Panc1 (cell line): Measurements from ENCODE around the gene MYLK3. TPM values are rescaled to one million over a fixed set of nuclear protein-coding genes. Genes with fewer than 3 reads are reported as not detected.

ENCODE experiments used
- ATAC-seq: fragments of 200-7000 bp; cut with Tn5 transposase; 2 replicates; pipeline ENCODE4 v1.9.1; 2020; ENCODE audit warnings: mild to moderate bottlenecking, moderate library complexity
- BruUV-seq: library from RNA; stranded (reverse); fragments of 400-500 nt; replicated peaks from 2 replicates; lab custom pipeline; 2021; lab: Mats Ljungman, UMichigan
- CTCF ChIA-PET: fragments of 300-600 bp; sonication (Branson Sonifier 250); formaldehyde crosslinking; loops from one replicate; lab custom pipeline; 2022; ENCODE audit warnings: antibody characterized with exemption; lab: Charles Lee
- POLR2A ChIA-PET: fragments of 300-600 bp; sonication (Branson Sonifier 250); formaldehyde crosslinking; loops from one replicate; lab custom pipeline; 2022; ENCODE audit warnings: antibody characterized with exemption; lab: Charles Lee
- DNase-seq: peaks from one replicate; pipeline ENCODE4 v3.0.0-alpha.2; 2010; ENCODE audit warnings: low read depth, low spot score
- H3K27ac ChIP-seq: 2 replicates; pipeline ENCODE4 v1.5.1; 2011; ENCODE audit warnings: mild to moderate bottlenecking, low read length, inconsistent platforms
- H3K27me3 ChIP-seq: fragments of 200-500 bp; sonication (Bioruptor generic); 2 replicates; pipeline ENCODE4 v1.6.0; 2014; ENCODE audit warnings: low read length, inconsistent platforms; ENCODE audit not compliant: control insufficient read depth, insufficient read depth
- H3K36me3 ChIP-seq: fragments of 200-500 bp; sonication (Bioruptor generic); 2 replicates; pipeline ENCODE4 v1.5.1; 2014; ENCODE audit warnings: inconsistent platforms, mild to moderate bottlenecking, low read length, moderate library complexity; ENCODE audit not compliant: control insufficient read depth, insufficient read depth
- H3K4me1 ChIP-seq: 2 replicates; pipeline ENCODE4 v1.5.1; 2011; ENCODE audit warnings: inconsistent platforms, mild to moderate bottlenecking, low read length, moderate library complexity; ENCODE audit not compliant: control insufficient read depth, insufficient read depth
- H3K4me3 ChIP-seq, 2 experiments: 2 replicates each; pipeline ENCODE4 v1.5.1; 2011 to 2012; ENCODE audit warnings: low read depth in 2 of 2, low read length in 2 of 2, mild to moderate bottlenecking in 2 of 2, inconsistent platforms in 1 of 2, moderate library complexity in 1 of 2
- H3K9me3 ChIP-seq: fragments of 200-500 bp; sonication (Bioruptor generic); 2 replicates; pipeline ENCODE4 v1.5.1; 2014; ENCODE audit warnings: low read depth, mild to moderate bottlenecking, inconsistent platforms, low read length, moderate library complexity; ENCODE audit not compliant: control insufficient read depth, insufficient read depth
- CTCF ChIP-seq: fragments of 450-650 bp; IDR thresholded peaks from 2 replicates; pipeline ENCODE4 v1.5.1; 2017; ENCODE audit warnings: mild to moderate bottlenecking
- POLR2AphosphoS5 ChIP-seq: IDR thresholded peaks from 2 replicates; pipeline ENCODE4 v1.6.1; 2012; ENCODE audit warnings: mild to moderate bottlenecking, low read depth, low read length, moderate library complexity
- REST ChIP-seq, 2 experiments: IDR thresholded peaks; 2 replicates each; pipeline ENCODE4 v1.6.1; 2011 to 2012; ENCODE audit warnings: low read depth in 2 of 2, control low read depth in 1 of 2, low read length in 1 of 2, mild to moderate bottlenecking in 1 of 2, moderate library complexity in 1 of 2; ENCODE audit not compliant: insufficient read depth in 1 of 2
- SIN3A ChIP-seq: IDR thresholded peaks from 2 replicates; pipeline ENCODE4 v1.6.1; 2012; ENCODE audit warnings: low read depth, mild to moderate bottlenecking, low read length, moderate library complexity, borderline replicate concordance; ENCODE audit not compliant: insufficient read depth
- TCF7L2 ChIP-seq: IDR thresholded peaks from 2 replicates; pipeline ENCODE4 v1.6.1; 2011; ENCODE audit warnings: mild to moderate bottlenecking, low read depth, low read length, inconsistent platforms
- in situ Hi-C: cut with HindIII; loops from 2 replicates; pipeline ENCODE4 v1.10.0; 2016; ENCODE audit warnings: low sequenced_read_pairs, low pct_unique_long_range_greater_than_20kb
- intact Hi-C: fragments of 100-400 bp; cut with micrococcal nuclease; formaldehyde crosslinking; loops from one replicate; pipeline ENCODE4 v1.10.0; 2022; ENCODE audit not compliant: unreplicated experiment
- total RNA-seq: library from RNA; stranded (reverse); gene quantifications from one replicate; pipeline ENCODE4 v1.2.1, GENCODE V29; 2021; ENCODE audit not compliant: unreplicated experiment

MYLK3 gene
- total RNA-seq, 1 experiment from 2014 or later: 0.31 TPM

GRCh38 chr16:46690281-46691178, 57.6 kb downstream of the MYLK3 start:
- ChIA-PET CTCF (no interaction called here), POLR2A (no interaction called here)
- Histone ChIP-seq H3K4me3 (peak overlapping the region; percentile 85 to 94), H3K9me3 (no peaks in the 10 kb centered on the region), H3K27ac (peak overlapping the region; percentile 91), H3K27me3 (no peaks in the 10 kb centered on the region), H3K4me1 (peaks cover 22% of the 10 kb centered on the region), H3K36me3 (peaks cover 16% of the 10 kb centered on the region)
- no peak for ATAC-seq
- in situ Hi-C loops: no loop called here
- BruUV-seq: TSS peak; percentile 67
- intact Hi-C loops: no loop called here
- TF ChIP-seq SIN3A: no peak
- 0 out of 2 replicates have a peak, but pooled peaks have one; percentile 20 for TF ChIP-seq CTCF
- no peak for TF ChIP-seq REST (IDR thresholded peaks at IDR 0.05; ENCODE audit: insufficient read depth in 1 of 2, low read depth in 2 of 2, low read length in 1 of 2)
- TF ChIP-seq POLR2AphosphoS5: no peak
- no peak for TF ChIP-seq TCF7L2
- no peak for DNase-seq

GRCh38 chr16:46689365-46690280, 58.5 kb downstream of the MYLK3 start, which contains the start of gene ORC6:
TSS of gene ORC6 (plus strand) at chr16:46689659. CDS start at chr16:46689706, 47 bp downstream.
- peak within 1 kb of the TSS; percentile 91 for H3K27ac ChIP-seq
- H3K4me1 ChIP-seq: peaks cover 25% of the 10 kb centered on the region
- no peaks in the 10 kb centered on the region for H3K9me3 ChIP-seq
- peak within 1 kb of the TSS; percentile 85 to 94 for H3K4me3 ChIP-seq
- in situ Hi-C loops (no loop called here), intact Hi-C loops (loop anchor here (5.0 kb wide), 1 partner anchor 103 kb away; no protein-coding TSS in a partner anchor)
- BruUV-seq: no TSS peak
- ChIA-PET CTCF (interaction anchor here (0.7 kb wide), 1 partner anchor 122 kb away, joined by 3 read pairs; no protein-coding TSS in a partner anchor), POLR2A (no interaction called here)
- peak; percentile 93 for ATAC-seq
- H3K36me3 ChIP-seq: peaks cover 7% of the 10 kb centered on the region
- H3K27me3 ChIP-seq: no peaks in the 10 kb centered on the region
- peak; percentile 83 for DNase-seq
- TF ChIP-seq SIN3A (no peak; the same call in none of the 2 replicates), TCF7L2 (no peak), CTCF (peak; percentile 55), POLR2AphosphoS5 (peak; percentile 55)
